Epithelial cell of esophagus (primary cell): ENCODE measurements around the gene ROR2.
"Not testable (repeated sequence)": the region's sequence is repeated elsewhere in the genome, so short reads cannot be mapped to it uniquely, and the experiment has no call there.

ENCODE experiments used
- DNase-seq: peaks from one replicate; pipeline ENCODE4 v3.0.0; 2010; ENCODE audit warnings: low read depth
- H3K4me3 ChIP-seq: 2 replicates; pipeline ENCODE4 v1.5.1; 2011; ENCODE audit warnings: mild to moderate bottlenecking, low read length, control low read depth
- CTCF ChIP-seq: IDR thresholded peaks from 2 replicates; pipeline ENCODE4 v1.5.1; 2011; ENCODE audit warnings: low read depth, mild to moderate bottlenecking, low read length, control low read depth, inconsistent platforms; ENCODE audit not compliant: insufficient read depth; ENCODE audit errors: missing control alignments

ROR2 gene

GRCh38 chr9:91915524-91916263, 34.3 kb downstream of the ROR2 start:
- TF ChIP-seq CTCF, result no peak
- H3K4me3 ChIP-seq, result no peak overlapping the region
- DNase-seq, result no peak

GRCh38 chr9:91914937-91915336, 35.1 kb downstream of the ROR2 start:
- no peak for TF ChIP-seq CTCF
- DNase-seq, result no peak
- H3K4me3 ChIP-seq, result no peak overlapping the region

DNA sequence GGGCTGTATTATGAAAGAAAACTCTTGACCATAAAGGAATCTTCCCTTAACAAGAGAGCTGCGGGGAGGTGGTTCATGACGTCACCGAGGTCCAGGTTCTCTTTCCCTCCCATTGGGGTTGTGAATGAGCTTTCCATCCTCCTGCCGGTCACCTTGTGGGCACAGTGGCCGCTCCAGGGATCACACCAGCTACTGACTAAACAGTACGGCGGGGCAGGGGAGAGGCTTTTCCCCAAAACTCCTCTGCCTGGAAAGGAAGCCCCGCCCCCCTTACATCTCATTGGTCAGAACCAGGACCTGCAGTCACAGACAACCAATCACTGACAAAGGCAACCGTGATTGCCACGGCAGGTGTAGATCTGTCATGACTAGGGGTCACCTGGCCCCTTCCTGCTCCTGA, 35.6 kb downstream of the ROR2 start:
- TF ChIP-seq CTCF, result no peak
- DNase-seq, result no peak
- H3K4me3 ChIP-seq, result no peak overlapping the region

GRCh38 chr9:91913986-91914385, 36.0 kb downstream of the ROR2 start:
- TF ChIP-seq CTCF, result no peak
- no peak overlapping the region for H3K4me3 ChIP-seq
- no peak for DNase-seq

GRCh38 chr9:91913096-91913495, 36.9 kb downstream of the ROR2 start:
- DNase-seq, result peak; percentile 22
- TF ChIP-seq CTCF, result no peak
- H3K4me3 ChIP-seq, result no peak overlapping the region

- no peak overlapping the region for H3K4me3 ChIP-seq
- DNase-seq, result no peak
- no peak for TF ChIP-seq CTCF
Observed at GRCh38 chr9:91911657-91912056, 38.4 kb downstream of the ROR2 start.

DNA sequence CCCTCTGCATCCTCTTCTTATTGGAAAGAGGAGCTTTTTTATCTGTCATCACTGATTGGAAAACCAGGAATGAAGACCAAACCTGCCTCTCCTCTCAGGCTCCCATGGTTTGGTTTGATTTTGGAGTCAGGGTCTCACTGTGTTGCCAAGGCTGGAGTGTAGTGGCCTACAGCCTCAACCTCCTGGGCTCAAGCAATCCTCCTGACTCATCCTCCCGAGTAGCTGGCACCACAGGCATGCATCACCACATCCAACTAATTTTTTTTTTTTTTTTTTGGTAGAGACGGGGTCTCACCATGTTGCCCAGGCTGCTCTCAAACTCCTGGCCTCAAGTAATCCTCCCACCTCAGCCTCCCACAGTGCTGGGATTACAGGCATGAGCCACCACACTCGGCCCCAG, 40.8 kb downstream of the ROR2 start:
- H3K4me3 ChIP-seq, DNase-seq: not testable (repeated sequence)
